NCI-H774 (cell line): Measurements from ENCODE around the gene SCAP.
A peak's percentile ranks its signal among the peaks of the same experiment; 100 is the strongest.
"Not testable (repeated sequence)": the region's sequence is repeated elsewhere in the genome, so short reads cannot be mapped to it uniquely, and the experiment has no call there.

Experiments used
- DNase-seq: peaks from one replicate; lab custom pipeline; 2025; lab: John Stamatoyannopoulos, UW

Gene SCAP

GRCh38 chr3:47475570-47476329 lies at the start of gene SCAP:
Gene SCAP (minus strand): TSS chr3:47475941. CDS start chr3:47442993, 32,948 bp downstream.
- DNase-seq: peak; percentile 71

- DNase-seq: no peak
Measured at GRCh38 chr3:47523310-47524073, 47.8 kb upstream of the SCAP start.

GRCh38 chr3:47522082-47522987 lies 46.6 kb upstream of the SCAP start:
- DNase-seq: peak; percentile 60

- DNase-seq: no peak
Measured at GRCh38 chr3:47520756-47521155, 45.0 kb upstream of the SCAP start.

- DNase-seq: no peak
Measured at GRCh38 chr3:47517937-47518336, 42.2 kb upstream of the SCAP start.

- DNase-seq: no peak
Measured at GRCh38 chr3:47515864-47516319, 40.2 kb upstream of the SCAP start.

- DNase-seq: no peak
Measured at GRCh38 chr3:47515100-47515499, 39.4 kb upstream of the SCAP start.

GRCh38 chr3:47513125-47513929 lies 37.6 kb upstream of the SCAP start, which contains the start of gene ELP6:
Gene ELP6 (minus strand): TSS chr3:47513712. CDS start chr3:47513590, 122 bp downstream.
- peak; percentile 79 for DNase-seq

GRCh38 chr3:47512416-47513124 lies 36.8 kb upstream of the SCAP start:
- no peak for DNase-seq

- DNase-seq: not testable (repeated sequence)
Measured at GRCh38 chr3:47505267-47505666, 29.5 kb upstream of the SCAP start.

GRCh38 chr3:47504113-47504512 lies 28.4 kb upstream of the SCAP start:
- DNase-seq: no peak

GRCh38 chr3:47503033-47503432 lies 27.3 kb upstream of the SCAP start:
- no peak for DNase-seq

GRCh38 chr3:47496892-47497291 lies 21.2 kb upstream of the SCAP start:
- no peak for DNase-seq

- DNase-seq: no peak
Measured at GRCh38 chr3:47495886-47496285, 20.1 kb upstream of the SCAP start.

GRCh38 chr3:47495111-47495510 lies 19.4 kb upstream of the SCAP start:
- DNase-seq: no peak

GRCh38 chr3:47491777-47492176 lies 16.0 kb upstream of the SCAP start:
- no peak for DNase-seq

GRCh38 chr3:47491186-47491585 lies 15.4 kb upstream of the SCAP start:
- no peak for DNase-seq

GRCh38 chr3:47487265-47487664 lies 11.5 kb upstream of the SCAP start:
- no peak for DNase-seq

- DNase-seq: no peak
Measured at GRCh38 chr3:47485812-47486211, 10.1 kb upstream of the SCAP start.

GRCh38 chr3:47482366-47482765 lies 6.6 kb upstream of the SCAP start:
- no peak for DNase-seq

GRCh38 chr3:47481763-47482162 lies 6.0 kb upstream of the SCAP start:
- not testable (repeated sequence) for DNase-seq
